Measurements from ENCODE around the gene DZIP1L. TPM values are rescaled to one million over a fixed set of nuclear protein-coding genes. Genes with fewer than 3 reads are reported as not detected.

Gene DZIP1L
- total RNA-seq, 1 experiment from 2014 or later, result 3.8 TPM

DNA sequence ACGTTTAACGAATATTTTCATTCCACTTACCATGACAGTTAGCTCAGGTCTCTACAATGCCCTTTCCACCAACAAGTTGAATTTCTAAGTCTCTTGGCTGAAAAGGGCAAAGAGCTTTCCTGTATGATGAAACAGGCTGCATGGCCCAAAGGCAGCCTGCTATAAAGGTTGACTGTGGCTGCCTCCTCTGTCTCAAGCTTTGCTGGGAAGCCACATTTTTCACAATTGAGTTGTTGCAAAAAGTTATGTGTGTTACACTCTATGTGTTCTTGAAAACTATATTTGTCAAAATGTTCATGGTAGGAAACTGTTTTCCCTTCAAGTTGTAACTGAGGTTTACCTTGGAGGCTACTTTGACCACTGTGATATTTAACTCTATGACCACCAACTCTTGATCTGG is 49.5 kb downstream of the DZIP1L start:
- no peaks in the 10 kb centered on the region for H3K27me3 ChIP-seq (replicated peaks; ENCODE audit: insufficient read depth, low read depth, low read length, poor library complexity)
- H3K4me1 ChIP-seq (ENCODE audit: insufficient read depth, low read length, poor library complexity, severe bottlenecking), result no peaks in the 10 kb centered on the region
- H3K36me3 ChIP-seq (ENCODE audit: insufficient read depth, low read length, poor library complexity, severe bottlenecking), result peaks cover 4% of the 10 kb centered on the region
- intact Hi-C loops (cut with micrococcal nuclease; ENCODE audit: unreplicated experiment), result loop anchor here (5.0 kb wide), 1 partner anchor 526 kb away; the partner anchor contains the start of gene CEP70
- CTCF ChIA-PET, result no interaction called here
- no peak overlapping the region for H3K4me3 ChIP-seq (ENCODE audit: low read depth, low read length, poor library complexity, severe bottlenecking)
- DNase-seq (ENCODE audit: low spot score), result no peak
- TF ChIP-seq, protein P1, sequence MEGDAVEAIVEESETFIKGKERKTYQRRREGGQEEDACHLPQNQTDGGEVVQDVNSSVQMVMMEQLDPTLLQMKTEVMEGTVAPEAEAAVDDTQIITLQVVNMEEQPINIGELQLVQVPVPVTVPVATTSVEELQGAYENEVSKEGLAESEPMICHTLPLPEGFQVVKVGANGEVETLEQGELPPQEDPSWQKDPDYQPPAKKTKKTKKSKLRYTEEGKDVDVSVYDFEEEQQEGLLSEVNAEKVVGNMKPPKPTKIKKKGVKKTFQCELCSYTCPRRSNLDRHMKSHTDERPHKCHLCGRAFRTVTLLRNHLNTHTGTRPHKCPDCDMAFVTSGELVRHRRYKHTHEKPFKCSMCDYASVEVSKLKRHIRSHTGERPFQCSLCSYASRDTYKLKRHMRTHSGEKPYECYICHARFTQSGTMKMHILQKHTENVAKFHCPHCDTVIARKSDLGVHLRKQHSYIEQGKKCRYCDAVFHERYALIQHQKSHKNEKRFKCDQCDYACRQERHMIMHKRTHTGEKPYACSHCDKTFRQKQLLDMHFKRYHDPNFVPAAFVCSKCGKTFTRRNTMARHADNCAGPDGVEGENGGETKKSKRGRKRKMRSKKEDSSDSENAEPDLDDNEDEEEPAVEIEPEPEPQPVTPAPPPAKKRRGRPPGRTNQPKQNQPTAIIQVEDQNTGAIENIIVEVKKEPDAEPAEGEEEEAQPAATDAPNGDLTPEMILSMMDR (conservative IDR thresholded peaks at IDR 0.05; ENCODE audit: low read depth, low read length), result no peak
- TF ChIP-seq EZH2 (IDR thresholded peaks at IDR 0.05; ENCODE audit: borderline replicate concordance, low read depth, low read length, poor library complexity, severe bottlenecking), result no peak
- BruUV-seq (replicated peaks), result no TSS peak
- POLR2A ChIA-PET (ENCODE audit: low non-redundant PET), result no interaction called here
- H3K9me3 ChIP-seq (ENCODE audit: low read depth, low read length, poor library complexity, severe bottlenecking), result no peaks in the 10 kb centered on the region
- no peak overlapping the region for H3K27ac ChIP-seq (ENCODE audit: low read depth, low read length, poor library complexity, severe bottlenecking)

DNA sequence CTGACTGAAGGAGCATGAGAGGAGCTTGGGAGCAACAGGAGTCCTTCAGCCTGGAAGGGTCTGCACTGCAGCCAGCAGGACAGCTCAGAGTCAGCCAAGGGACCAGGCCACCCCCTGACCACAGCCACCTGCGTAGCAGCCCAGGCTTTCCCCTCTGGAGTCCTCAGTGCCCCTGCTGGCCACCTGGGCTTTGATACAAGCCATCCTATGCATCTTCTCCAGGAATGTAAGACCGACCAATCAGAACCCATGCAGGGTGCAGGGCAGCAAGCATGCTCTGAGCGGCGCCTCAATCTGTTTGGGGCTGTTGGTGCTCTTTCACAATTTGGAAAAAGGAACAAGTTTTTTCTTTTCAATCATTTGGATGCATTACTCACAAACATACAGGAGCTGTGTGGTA is 52.0 kb downstream of the DZIP1L start:
- Histone ChIP-seq H3K36me3 (ENCODE audit: insufficient read depth, low read length, poor library complexity, severe bottlenecking) (peaks cover 4% of the 10 kb centered on the region), H3K27me3 (replicated peaks; ENCODE audit: insufficient read depth, low read depth, low read length, poor library complexity) (no peaks in the 10 kb centered on the region), H3K9me3 (ENCODE audit: low read depth, low read length, poor library complexity, severe bottlenecking) (no peaks in the 10 kb centered on the region), H3K4me3 (ENCODE audit: low read depth, low read length, poor library complexity, severe bottlenecking) (no peak overlapping the region), H3K4me1 (ENCODE audit: insufficient read depth, low read length, poor library complexity, severe bottlenecking) (no peaks in the 10 kb centered on the region), H3K27ac (ENCODE audit: low read depth, low read length, poor library complexity, severe bottlenecking) (no peak overlapping the region)
- no peak for DNase-seq (ENCODE audit: low spot score)
- TF ChIP-seq, protein P1 (conservative IDR thresholded peaks at IDR 0.05; ENCODE audit: low read depth, low read length), result no peak
- no peak for TF ChIP-seq EZH2 (IDR thresholded peaks at IDR 0.05; ENCODE audit: borderline replicate concordance, low read depth, low read length, poor library complexity, severe bottlenecking)
- no TSS peak for BruUV-seq (replicated peaks)
- intact Hi-C loops (cut with micrococcal nuclease; ENCODE audit: unreplicated experiment), result no loop called here
- ChIA-PET POLR2A (ENCODE audit: low non-redundant PET) (no interaction called here), CTCF (no interaction called here)

DNA sequence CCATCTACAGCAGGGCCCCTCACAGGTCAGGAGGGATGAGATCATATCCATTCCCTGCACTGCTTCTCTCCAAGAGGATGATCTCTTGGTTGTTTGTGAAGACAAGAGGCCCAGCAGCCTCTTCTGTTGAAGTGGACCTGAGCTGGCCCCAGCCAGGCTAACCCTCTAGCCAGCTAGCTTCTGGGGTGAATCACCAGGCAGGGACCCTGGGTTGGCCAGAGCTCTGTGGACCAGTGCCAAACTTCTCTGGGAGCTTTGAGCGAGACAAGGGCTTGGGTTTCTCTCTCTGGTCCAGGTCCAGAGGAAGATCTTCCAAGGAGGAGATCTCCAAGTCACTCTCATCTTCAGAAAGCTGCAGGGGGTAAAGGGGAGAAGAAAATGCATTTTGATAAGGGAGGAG is 52.8 kb downstream of the DZIP1L start:
- CTCF ChIA-PET, result no interaction called here
- no peaks in the 10 kb centered on the region for H3K27me3 ChIP-seq (replicated peaks; ENCODE audit: insufficient read depth, low read depth, low read length, poor library complexity)
- POLR2A ChIA-PET (ENCODE audit: low non-redundant PET), result no interaction called here
- no peak overlapping the region for H3K4me3 ChIP-seq (ENCODE audit: low read depth, low read length, poor library complexity, severe bottlenecking)
- no TSS peak for BruUV-seq (replicated peaks)
- no peak overlapping the region for H3K27ac ChIP-seq (ENCODE audit: low read depth, low read length, poor library complexity, severe bottlenecking)
- no peak for TF ChIP-seq EZH2 (IDR thresholded peaks at IDR 0.05; ENCODE audit: borderline replicate concordance, low read depth, low read length, poor library complexity, severe bottlenecking)
- TF ChIP-seq, protein P1 (conservative IDR thresholded peaks at IDR 0.05; ENCODE audit: low read depth, low read length), result no peak
- peaks cover 4% of the 10 kb centered on the region for H3K36me3 ChIP-seq (ENCODE audit: insufficient read depth, low read length, poor library complexity, severe bottlenecking)
- no peak for DNase-seq (ENCODE audit: low spot score)
- intact Hi-C loops (cut with micrococcal nuclease; ENCODE audit: unreplicated experiment), result no loop called here
- no peaks in the 10 kb centered on the region for H3K9me3 ChIP-seq (ENCODE audit: low read depth, low read length, poor library complexity, severe bottlenecking)
- no peaks in the 10 kb centered on the region for H3K4me1 ChIP-seq (ENCODE audit: insufficient read depth, low read length, poor library complexity, severe bottlenecking)
